Ureter (tissue), 1 donor: ENCODE measurements around the gene LUZP4. TPM values are rescaled to one million over a fixed set of nuclear protein-coding genes. Genes with fewer than 3 reads are reported as not detected.
"Not testable (repeated sequence)": the region's sequence is repeated elsewhere in the genome, so short reads cannot be mapped to it uniquely, and the experiment has no call there.

Experiments
- DNase-seq: peaks from one replicate; pipeline ENCODE4 v3.0.0-alpha.2; 2020; ENCODE audit warnings: low spot score
- total RNA-seq: library from RNA; stranded (reverse); gene quantifications from one replicate; pipeline ENCODE4 v1.2.4, GENCODE V29; 2023
- donor health status: DM: yes; HTN: yes; CAD: no.

LUZP4 gene, protein sequence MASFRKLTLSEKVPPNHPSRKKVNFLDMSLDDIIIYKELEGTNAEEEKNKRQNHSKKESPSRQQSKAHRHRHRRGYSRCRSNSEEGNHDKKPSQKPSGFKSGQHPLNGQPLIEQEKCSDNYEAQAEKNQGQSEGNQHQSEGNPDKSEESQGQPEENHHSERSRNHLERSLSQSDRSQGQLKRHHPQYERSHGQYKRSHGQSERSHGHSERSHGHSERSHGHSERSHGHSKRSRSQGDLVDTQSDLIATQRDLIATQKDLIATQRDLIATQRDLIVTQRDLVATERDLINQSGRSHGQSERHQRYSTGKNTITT
- total RNA-seq, result not detected

- DNase-seq, result no peak
Observed at GRCh38 chrX:115289465-115289864, at the start of gene LUZP4. TSS of gene LUZP4 (plus strand) at chrX:115289715. CDS start at chrX:115289760, 45 bp downstream.

DNA sequence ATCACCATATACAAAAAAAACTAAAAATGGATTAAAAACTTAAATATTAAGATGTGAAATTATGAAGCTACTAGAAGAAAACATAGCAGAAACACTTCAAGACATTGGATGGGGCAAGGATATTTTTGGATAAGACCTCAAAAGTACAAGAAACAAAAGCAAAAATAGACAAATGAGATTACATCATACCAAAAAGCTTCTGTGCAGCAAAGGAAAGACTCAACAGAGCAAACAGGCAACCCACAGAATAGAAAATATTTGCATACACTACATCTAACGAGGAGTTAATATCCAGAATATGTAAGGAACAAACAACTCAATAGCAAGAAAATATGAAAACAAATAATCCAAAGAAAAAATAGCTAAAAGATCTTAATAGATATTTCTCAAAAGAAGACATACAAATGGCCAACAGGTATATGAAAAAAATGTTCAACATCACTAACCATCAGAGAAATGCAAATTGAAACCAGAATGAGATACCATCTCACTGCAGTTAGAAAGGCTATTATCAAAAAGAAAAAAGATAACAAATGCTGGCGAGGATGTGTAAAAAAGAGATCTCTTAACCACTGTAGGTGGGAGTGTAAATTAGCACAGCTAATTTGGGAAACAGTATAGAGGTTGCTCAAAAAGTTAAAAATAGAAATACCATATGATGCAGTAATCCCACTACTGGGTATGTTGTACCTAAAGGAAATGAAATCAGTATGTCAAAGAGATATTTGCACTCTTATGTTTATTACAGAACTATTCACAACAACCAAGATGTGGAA is 37.9 kb upstream of the LUZP4 start:
- no peak for DNase-seq

DNA sequence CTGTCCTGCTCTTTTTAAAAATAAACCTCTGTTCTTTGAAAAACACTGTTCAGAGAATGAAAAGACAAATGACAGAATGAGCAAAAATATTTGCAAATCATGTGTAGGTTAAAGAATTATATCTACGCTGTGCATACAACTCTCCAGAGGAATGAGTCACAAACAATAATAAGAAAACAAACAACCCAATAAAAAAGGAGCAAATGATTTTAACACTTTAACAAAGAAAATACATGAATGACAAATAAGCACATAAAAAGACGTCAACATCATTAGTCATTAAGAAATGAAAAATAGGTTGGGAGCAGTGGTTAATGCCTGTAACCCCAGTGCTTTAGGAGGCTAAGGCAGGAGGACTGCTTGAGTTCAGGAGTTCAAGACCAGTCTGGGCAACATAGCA is 34.5 kb upstream of the LUZP4 start:
- no peak for DNase-seq

GRCh38 chrX:115257711-115258110 is 31.8 kb upstream of the LUZP4 start:
- no peak for DNase-seq

DNA sequence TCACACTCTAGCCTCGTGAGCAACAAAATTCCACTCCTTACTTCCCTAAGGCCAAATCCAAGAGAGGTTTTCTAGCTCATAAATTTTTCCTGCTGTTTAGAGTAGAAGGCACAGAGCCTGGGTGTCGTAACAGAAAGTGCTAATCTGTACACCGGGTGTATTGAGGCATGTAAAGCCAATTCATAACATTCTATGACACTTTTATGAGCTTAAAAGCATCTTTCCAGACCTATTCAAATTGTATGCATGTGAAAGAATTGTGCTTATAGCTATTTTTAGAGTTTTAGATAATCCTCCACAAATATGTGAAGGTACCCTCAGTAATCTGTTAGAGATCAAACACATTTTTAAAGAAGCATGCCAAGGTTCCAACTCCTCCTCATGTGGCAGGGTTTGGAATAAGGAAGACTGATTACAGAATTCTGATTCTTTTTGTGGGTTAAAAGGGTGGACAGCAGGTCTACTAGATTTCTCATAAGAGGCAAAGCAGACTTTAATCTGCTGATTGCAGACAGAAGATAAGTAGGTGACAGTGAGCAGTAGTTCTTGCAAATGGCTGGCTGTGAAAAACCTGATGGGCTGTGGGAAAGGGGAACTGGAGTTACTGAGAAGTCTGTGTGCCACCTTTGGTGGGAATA is 30.2 kb upstream of the LUZP4 start:
- no peak for DNase-seq

- DNase-seq, result no peak
Observed at GRCh38 chrX:115260330-115260729, 29.2 kb upstream of the LUZP4 start.

DNA sequence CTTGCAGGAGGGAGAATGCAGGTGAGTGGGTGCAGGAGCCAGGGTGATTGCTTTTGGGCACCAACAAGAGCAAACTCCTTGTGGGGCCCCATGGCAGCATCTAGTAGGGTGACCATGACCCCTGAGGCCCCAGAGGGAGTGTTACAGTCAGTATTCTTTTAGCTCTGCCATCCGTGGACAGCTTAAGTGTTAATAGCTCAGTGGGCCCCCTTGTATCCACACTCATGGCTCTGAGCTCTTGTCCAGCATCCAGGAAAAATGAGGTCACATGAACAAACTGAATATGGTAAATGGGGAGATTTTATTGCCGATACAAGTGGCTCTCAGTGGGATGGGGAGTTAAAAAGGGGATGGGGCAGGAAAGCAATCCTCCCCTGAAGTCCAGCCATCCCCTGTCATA is 28.4 kb upstream of the LUZP4 start:
- DNase-seq, result no peak

DNA sequence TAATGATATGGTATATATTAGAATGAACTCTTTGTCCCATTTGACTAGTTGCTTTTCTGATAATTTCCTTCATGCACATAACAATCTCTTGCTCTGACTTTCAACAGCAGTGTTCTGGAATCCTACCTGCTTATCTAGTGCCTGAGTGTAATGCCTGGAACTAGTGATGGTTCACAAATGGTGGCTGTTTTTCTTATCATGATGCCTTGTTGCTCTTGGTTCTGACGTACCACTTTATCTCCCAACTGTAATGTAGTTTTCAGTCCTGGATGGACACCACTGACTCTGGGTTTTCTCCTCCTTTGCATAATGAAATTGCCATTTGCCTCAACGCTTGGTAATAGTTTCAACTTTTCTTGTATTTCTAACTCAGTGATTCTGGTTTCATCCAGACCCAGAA is 25.5 kb upstream of the LUZP4 start:
- DNase-seq, result no peak

DNA sequence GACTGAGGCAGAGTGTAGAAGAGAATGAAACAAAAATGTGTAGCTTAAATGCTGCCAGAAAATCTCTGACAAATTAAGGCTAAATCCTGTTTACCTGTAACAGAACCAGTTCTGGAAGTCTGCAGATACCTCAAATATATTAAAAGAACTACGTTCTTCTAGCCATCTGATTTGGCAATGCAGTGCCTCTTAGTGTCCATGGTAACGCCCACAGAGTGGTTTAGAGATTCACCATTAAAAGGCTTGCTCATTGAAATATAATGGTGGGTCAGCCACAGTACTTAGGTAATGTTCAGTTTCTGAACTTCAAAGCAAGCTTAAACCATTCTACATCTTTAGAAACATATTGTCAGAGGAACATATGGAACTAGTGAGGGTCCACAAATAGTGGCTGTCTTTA is 23.2 kb upstream of the LUZP4 start:
- DNase-seq, result no peak

DNA sequence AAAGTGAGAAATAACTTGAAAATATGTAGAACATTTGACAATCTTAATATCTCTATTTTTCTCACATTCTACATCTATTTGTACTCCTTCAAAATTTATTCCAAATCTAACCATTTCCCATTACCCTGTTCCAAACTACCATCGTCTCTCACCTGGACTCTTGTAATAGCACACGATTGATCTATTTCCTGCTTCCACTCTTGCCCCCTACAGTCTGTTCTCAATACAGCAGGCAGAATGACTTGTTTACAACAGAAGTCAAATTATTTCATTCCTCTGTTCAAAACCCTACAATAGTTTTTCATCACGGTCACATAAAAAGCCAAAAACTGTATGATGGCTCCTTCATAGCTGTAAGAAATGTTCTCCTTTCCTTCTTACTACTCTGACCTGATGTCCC is 21.1 kb upstream of the LUZP4 start:
- no peak for DNase-seq

DNA sequence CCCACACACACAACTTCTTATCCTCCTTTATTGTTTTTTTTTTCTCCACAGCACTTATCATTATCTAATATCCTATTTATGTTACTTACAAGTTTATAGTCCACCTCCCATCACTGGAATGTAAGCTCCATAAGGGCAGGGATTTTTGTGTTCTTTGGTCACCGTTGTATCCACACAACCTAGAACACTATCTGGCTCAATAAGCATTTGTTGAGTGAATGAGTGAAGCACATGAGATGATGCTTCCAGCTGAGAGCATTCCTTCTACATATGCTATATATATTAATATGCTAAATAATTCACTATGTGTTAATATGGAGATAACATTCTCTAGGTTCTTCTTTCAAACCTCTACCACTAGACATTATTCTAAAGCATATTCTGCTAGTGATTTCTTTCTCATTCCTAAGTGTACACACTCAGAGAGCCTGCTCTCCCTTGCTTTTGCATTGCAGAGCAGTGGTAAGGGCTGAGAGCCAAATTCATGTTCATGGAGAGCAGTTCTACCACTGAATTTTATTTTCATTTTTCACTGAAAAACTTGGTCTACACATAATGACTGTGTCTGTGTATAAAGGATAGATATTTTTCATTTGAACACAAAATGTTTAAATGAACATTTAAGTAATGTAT is 20.3 kb upstream of the LUZP4 start:
- no peak for DNase-seq

GRCh38 chrX:115284877-115285276 is 4.6 kb upstream of the LUZP4 start:
- no peak for DNase-seq

DNA sequence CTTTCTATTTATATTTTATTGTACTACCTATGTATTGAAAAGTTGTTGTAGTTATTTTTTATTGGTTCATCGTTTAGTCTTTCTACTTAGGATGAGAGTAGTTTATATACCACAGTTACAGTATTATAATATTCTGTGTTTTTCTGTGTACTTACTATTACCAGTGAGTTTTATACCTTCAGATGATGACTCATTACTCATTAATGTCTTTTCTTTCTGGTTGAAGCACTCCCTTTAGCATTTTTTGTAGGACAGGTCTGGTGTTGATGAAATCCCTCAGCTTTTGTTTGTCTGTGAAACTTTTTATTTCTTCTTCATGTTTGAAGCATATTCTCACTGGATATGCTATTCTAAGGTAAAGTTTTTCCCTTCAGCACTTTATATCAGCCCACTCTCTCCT is 7.7 kb downstream of the LUZP4 start:
- DNase-seq, result no peak

DNA sequence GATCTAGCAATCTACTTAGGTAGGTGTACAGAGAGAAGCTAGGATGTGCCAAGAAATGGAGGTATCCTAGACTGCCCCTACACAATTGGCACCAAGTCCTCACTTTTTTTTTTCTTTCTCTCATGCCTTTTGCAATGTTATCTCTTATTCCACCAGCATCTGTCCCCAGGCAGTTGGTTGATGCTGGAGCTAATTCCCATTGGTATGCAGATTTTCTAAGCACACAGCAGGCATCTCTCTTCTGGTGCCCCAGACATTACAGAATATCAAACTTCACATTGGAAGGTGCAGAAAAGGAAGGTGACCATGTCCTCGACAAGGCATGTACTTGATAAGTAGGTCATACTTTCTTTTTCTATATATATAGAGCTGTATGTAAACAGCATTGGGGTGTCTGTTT is 21.6 kb downstream of the LUZP4 start:
- no peak for DNase-seq

DNA sequence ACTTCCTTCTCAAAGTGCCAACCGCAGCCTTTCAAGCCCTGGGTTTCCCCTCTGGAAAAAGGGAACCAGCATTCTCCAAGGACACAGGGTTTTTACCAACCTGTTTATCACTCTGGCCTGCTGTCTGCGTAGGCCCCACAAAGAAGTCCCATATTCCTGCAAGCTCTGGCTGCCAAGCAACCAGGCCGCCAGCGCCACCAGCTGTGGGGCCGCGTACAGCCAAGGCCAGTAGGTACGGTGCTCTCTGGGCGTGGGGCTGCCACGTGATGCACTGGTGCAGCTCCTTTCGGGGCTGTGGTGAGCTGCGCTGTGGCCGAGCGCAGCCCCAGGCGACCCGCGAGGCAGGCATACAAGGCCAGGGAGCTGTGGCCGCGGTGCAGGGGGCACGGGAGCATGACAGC is 22.1 kb downstream of the LUZP4 start:
- DNase-seq, result no peak

DNA sequence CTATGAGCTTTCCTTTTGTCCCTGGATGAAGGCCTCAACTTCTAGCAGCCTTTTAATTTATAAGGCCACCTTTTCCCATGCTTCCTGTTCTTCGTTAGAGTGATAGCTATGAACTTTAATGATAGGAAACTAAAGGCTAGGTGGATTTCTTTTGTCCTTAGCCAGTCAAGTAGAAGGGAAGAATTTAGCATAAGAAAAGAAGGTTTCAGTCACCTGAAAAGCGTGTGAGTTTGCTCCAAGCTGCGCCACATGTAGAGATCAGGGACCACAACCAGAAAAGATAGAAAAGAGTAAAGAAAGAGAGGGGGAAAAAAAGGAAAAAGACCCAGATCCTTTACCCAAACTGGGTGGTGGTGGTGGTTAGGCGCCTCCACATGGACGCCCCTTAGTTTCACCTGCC is 28.6 kb downstream of the LUZP4 start:
- no peak for DNase-seq

- no peak for DNase-seq
Observed at GRCh38 chrX:115322375-115322774, 32.9 kb downstream of the LUZP4 start.

- no peak for DNase-seq
Observed at GRCh38 chrX:115324194-115324593, 34.7 kb downstream of the LUZP4 start.

- DNase-seq, result not testable (repeated sequence)
Observed at GRCh38 chrX:115329282-115329681, 39.8 kb downstream of the LUZP4 start.

- DNase-seq, result peak; percentile 51
Observed at GRCh38 chrX:115330498-115331168, 41.1 kb downstream of the LUZP4 start.

DNA sequence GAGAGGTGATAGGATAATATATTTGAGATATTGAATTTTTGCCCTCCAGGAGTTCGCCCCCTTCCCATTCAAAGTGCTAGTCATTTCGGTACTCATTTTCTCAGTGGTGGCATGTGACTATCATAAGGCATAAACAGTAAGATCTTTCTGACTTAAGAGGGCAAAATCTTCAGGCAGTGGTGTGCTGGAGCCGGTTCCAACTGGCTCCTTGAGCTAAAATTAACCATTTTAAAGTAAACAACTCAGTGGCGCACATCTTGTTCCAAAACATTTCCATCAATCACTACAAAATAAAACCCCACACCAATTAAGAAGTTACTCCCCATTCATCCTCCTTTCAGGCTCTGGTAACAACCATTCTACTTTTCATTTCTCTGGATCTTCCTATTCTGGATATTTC is 43.3 kb downstream of the LUZP4 start:
- DNase-seq, result no peak

GRCh38 chrX:115333446-115333845 is 43.9 kb downstream of the LUZP4 start:
- DNase-seq, result no peak
